Measurements from ENCODE around the gene KCNMB2. TPM values are rescaled to one million over a fixed set of nuclear protein-coding genes. Genes with fewer than 3 reads are reported as not detected.

The KCNMB2 gene
- polyA plus RNA-seq, 1 donor (not counting 4 experiments of a cell fraction or from before 2014, with no cell fraction given), result not detected

DNA sequence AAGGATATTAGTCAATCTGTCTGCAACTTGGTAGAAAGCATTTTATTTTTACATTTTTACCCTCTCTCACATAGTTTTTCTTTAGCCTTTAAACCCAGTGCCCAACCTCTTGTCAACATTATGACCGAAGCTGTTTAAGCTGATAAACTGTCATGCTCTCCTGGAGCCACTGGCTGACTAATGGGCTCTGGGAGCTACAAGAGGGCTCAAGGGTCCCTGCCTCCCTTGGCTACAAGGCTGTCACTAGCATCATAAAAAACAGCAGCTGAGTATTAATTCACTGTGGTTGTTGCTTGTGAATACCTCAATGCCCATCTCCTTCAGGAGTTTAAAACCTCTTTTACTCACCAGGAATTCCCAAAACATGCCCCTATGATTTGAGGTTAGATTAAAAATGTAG is 297.5 kb downstream of the KCNMB2 start:
- dilution Hi-C loops (cut with MboI; ENCODE audit: extremely low pct_ligation_motif_present, low sequenced_read_pairs), result no loop called here
- no peak overlapping the region for H3K4me3 ChIP-seq (ENCODE audit: control insufficient read depth in 2 of 3, extremely low read depth in 1 of 3, insufficient read depth in 2 of 3, low read depth in 1 of 3, low read length in 3 of 3)
- H3K27me3 ChIP-seq (ENCODE audit: control insufficient read depth, extremely low read depth, insufficient read depth, low read length), result no peaks in the 10 kb centered on the region
- no peak overlapping the region for H2AFZ ChIP-seq (ENCODE audit: control insufficient read depth, low read length)
- no peaks in the 10 kb centered on the region for H3K4me1 ChIP-seq (ENCODE audit: control insufficient read depth, extremely low read depth, insufficient read depth, low read length)
- H3K9me3 ChIP-seq (ENCODE audit: control insufficient read depth, low read depth, low read length), result no peaks in the 10 kb centered on the region
- H3K27ac ChIP-seq (ENCODE audit: control insufficient read depth, insufficient read depth, low read length), result no peak overlapping the region
- no peaks in the 10 kb centered on the region for H3K36me3 ChIP-seq (ENCODE audit: control insufficient read depth in 2 of 2, extremely low read depth in 1 of 2, insufficient read depth in 2 of 2, low read length in 2 of 2)
- no peaks in the 10 kb centered on the region for H3K9me1 ChIP-seq (ENCODE audit: control insufficient read depth, extremely low read depth, insufficient read depth, low read length)
- TF ChIP-seq EZH2 (IDR thresholded peaks at IDR 0.05; ENCODE audit: low read length), result no peak
- TF ChIP-seq, protein P1, sequence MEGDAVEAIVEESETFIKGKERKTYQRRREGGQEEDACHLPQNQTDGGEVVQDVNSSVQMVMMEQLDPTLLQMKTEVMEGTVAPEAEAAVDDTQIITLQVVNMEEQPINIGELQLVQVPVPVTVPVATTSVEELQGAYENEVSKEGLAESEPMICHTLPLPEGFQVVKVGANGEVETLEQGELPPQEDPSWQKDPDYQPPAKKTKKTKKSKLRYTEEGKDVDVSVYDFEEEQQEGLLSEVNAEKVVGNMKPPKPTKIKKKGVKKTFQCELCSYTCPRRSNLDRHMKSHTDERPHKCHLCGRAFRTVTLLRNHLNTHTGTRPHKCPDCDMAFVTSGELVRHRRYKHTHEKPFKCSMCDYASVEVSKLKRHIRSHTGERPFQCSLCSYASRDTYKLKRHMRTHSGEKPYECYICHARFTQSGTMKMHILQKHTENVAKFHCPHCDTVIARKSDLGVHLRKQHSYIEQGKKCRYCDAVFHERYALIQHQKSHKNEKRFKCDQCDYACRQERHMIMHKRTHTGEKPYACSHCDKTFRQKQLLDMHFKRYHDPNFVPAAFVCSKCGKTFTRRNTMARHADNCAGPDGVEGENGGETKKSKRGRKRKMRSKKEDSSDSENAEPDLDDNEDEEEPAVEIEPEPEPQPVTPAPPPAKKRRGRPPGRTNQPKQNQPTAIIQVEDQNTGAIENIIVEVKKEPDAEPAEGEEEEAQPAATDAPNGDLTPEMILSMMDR (optimal IDR thresholded peaks at IDR 0.05 in 1 of 3, IDR thresholded peaks at IDR 0.05 in 1 of 3, conservative IDR thresholded peaks at IDR 0.05 in 1 of 3; ENCODE audit: extremely low read depth in 1 of 3, insufficient read depth in 2 of 3, low read length in 3 of 3), result no peak
- no peak overlapping the region for H3K9ac ChIP-seq (ENCODE audit: control insufficient read depth, extremely low read depth, insufficient read depth, low read length)
- H4K20me1 ChIP-seq (ENCODE audit: control insufficient read depth, extremely low read depth, insufficient read depth, low read length), result no peaks in the 10 kb centered on the region
- DNase-seq (ENCODE audit: low read depth, low spot score) (no peak), FAIRE-seq (no peak)
- H3K79me2 ChIP-seq (ENCODE audit: control insufficient read depth, insufficient read depth, low read length), result no peaks in the 10 kb centered on the region
- no peak overlapping the region for H3K4me2 ChIP-seq (ENCODE audit: control insufficient read depth, extremely low read depth, insufficient read depth, low read depth, low read length)

DNA sequence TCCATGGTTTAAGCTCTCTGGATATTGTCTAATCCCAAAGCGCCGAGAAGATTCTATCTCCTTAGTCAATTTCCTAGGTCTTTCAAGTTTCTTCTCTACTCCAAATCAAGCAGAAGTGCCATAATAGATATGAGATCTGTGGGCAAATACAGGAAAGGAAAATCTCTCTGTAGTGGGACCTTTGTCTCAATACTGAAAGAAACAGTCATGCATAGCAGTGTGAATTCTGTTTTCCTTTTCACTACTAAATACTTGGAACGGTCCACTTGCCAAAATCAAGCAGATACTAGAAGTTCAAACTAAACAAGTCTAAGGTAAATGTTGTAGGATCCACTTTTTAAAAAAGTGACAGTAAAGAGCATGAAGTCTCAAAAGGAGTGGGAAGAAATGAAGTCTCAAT is 298.8 kb downstream of the KCNMB2 start:
- Histone ChIP-seq H3K36me3 (ENCODE audit: control insufficient read depth in 2 of 2, extremely low read depth in 1 of 2, insufficient read depth in 2 of 2, low read length in 2 of 2) (no peaks in the 10 kb centered on the region), H3K4me1 (ENCODE audit: control insufficient read depth, extremely low read depth, insufficient read depth, low read length) (no peaks in the 10 kb centered on the region), H2AFZ (ENCODE audit: control insufficient read depth, low read length) (no peak overlapping the region), H3K27ac (ENCODE audit: control insufficient read depth, insufficient read depth, low read length) (no peak overlapping the region), H3K9me3 (ENCODE audit: control insufficient read depth, low read depth, low read length) (no peaks in the 10 kb centered on the region), H3K27me3 (ENCODE audit: control insufficient read depth, extremely low read depth, insufficient read depth, low read length) (no peaks in the 10 kb centered on the region), H3K9me1 (ENCODE audit: control insufficient read depth, extremely low read depth, insufficient read depth, low read length) (no peaks in the 10 kb centered on the region), H3K4me2 (ENCODE audit: control insufficient read depth, extremely low read depth, insufficient read depth, low read depth, low read length) (no peak overlapping the region), H3K79me2 (ENCODE audit: control insufficient read depth, insufficient read depth, low read length) (no peaks in the 10 kb centered on the region), H4K20me1 (ENCODE audit: control insufficient read depth, extremely low read depth, insufficient read depth, low read length) (no peaks in the 10 kb centered on the region), H3K4me3 (ENCODE audit: control insufficient read depth in 2 of 3, extremely low read depth in 1 of 3, insufficient read depth in 2 of 3, low read depth in 1 of 3, low read length in 3 of 3) (no peak overlapping the region), H3K9ac (ENCODE audit: control insufficient read depth, extremely low read depth, insufficient read depth, low read length) (no peak overlapping the region)
- dilution Hi-C loops (cut with MboI; ENCODE audit: extremely low pct_ligation_motif_present, low sequenced_read_pairs), result no loop called here
- FAIRE-seq (no peak), DNase-seq (ENCODE audit: low read depth, low spot score) (no peak)
- TF ChIP-seq, protein P1 (optimal IDR thresholded peaks at IDR 0.05 in 1 of 3, IDR thresholded peaks at IDR 0.05 in 1 of 3, conservative IDR thresholded peaks at IDR 0.05 in 1 of 3; ENCODE audit: extremely low read depth in 1 of 3, insufficient read depth in 2 of 3, low read length in 3 of 3), result no peak
- no peak for TF ChIP-seq EZH2 (IDR thresholded peaks at IDR 0.05; ENCODE audit: low read length)

Data from keratinocyte (primary cell).